Peyer's patch (tissue), 4 donors: ENCODE results near the gene KCNAB3. TPM values are rescaled to one million over a fixed set of nuclear protein-coding genes. Genes with fewer than 3 reads are reported as not detected.

ENCODE experiments used
- DNase-seq, 3 donors: peaks; one replicate each; pipeline ENCODE4 v3.0.0-alpha.2; 2017 to 2019
- H3K27ac ChIP-seq, 4 donors: fragments of 200-600 bp; sonication (generic); one replicate each; pipeline ENCODE4 v1.5.1; 2016 to 2019
- H3K27me3 ChIP-seq, 2 donors: fragments of 200-600 bp; sonication (generic); one replicate each; pipeline ENCODE4 v1.5.1; 2019
- H3K36me3 ChIP-seq, 3 donors: fragments of 200-600 bp; sonication (generic); one replicate each; pipeline ENCODE4 v1.5.1; 2016 to 2019
- H3K4me1 ChIP-seq, 4 donors: fragments of 200-600 bp; sonication (generic); one replicate each; pipeline ENCODE4 v1.5.1; 2016 to 2019
- H3K4me3 ChIP-seq, 4 donors: fragments of 200-600 bp; sonication (generic); 1 replicate in 3 of 4; 2 replicates in 1 of 4; pipeline ENCODE4 v1.5.1; 2016 to 2019; ENCODE audit warnings: mild to moderate bottlenecking in 1 of 4
- H3K9me3 ChIP-seq, 4 donors: fragments of 200-600 bp; sonication (generic); one replicate each; pipeline ENCODE4 v1.5.1; 2016 to 2019; ENCODE audit warnings: mild to moderate bottlenecking in 1 of 4
- POLR2A ChIP-seq, 2 donors: fragments of 450-650 bp; IDR thresholded peaks; one replicate each; pipeline ENCODE4 v1.5.1; 2017; ENCODE audit warnings: antibody characterized with exemption in 2 of 2, mild to moderate bottlenecking in 2 of 2, moderate library complexity in 2 of 2
- total RNA-seq, 4 donors: library from RNA; depleted of rRNA; stranded (reverse); fragments of >200 nt; gene quantifications; one replicate each; pipeline ENCODE4 v1.1.0, GENCODE V29; 2016
- TF ChIP-seq, protein P1 (sequence below), 6 experiments: fragments of 450-650 bp in 4 of 6; fragments of 200-600 bp in 2 of 6; sonication (generic) in 1 of 6; IDR thresholded peaks; one replicate each; pipeline ENCODE4 v1.5.1; 2017 to 2019; ENCODE audit warnings: antibody characterized with exemption in 6 of 6, mild to moderate bottlenecking in 3 of 6, moderate library complexity in 1 of 6

KCNAB3 gene
- total RNA-seq, 4 donors from 2014 or later: 0.95 to 5.0 (median 2.7) TPM

DNA sequence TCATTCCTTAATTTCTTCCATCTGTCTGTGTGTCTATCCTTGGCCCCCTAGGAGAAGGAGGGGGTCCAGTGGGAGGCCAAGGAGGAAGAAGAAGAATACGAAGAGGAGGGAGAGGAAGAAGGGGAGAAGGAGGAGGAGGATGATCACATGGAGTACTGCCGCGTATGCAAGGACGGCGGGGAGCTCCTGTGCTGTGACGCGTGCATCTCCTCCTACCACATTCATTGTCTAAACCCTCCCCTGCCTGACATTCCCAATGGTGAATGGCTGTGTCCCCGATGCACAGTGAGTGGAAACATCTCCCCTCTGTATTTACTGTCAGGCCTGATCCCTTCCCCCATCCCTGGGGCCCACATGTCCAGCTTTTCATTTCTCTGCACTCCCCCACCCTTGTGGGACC lies 34.8 kb downstream of the KCNAB3 start:
- no peak overlapping the region for H3K27ac ChIP-seq
- H3K36me3 ChIP-seq: peaks cover 0 to 87% (median 0%) of the 10 kb centered on the region in 3 donors
- no peak for DNase-seq
- TF ChIP-seq, protein P1, sequence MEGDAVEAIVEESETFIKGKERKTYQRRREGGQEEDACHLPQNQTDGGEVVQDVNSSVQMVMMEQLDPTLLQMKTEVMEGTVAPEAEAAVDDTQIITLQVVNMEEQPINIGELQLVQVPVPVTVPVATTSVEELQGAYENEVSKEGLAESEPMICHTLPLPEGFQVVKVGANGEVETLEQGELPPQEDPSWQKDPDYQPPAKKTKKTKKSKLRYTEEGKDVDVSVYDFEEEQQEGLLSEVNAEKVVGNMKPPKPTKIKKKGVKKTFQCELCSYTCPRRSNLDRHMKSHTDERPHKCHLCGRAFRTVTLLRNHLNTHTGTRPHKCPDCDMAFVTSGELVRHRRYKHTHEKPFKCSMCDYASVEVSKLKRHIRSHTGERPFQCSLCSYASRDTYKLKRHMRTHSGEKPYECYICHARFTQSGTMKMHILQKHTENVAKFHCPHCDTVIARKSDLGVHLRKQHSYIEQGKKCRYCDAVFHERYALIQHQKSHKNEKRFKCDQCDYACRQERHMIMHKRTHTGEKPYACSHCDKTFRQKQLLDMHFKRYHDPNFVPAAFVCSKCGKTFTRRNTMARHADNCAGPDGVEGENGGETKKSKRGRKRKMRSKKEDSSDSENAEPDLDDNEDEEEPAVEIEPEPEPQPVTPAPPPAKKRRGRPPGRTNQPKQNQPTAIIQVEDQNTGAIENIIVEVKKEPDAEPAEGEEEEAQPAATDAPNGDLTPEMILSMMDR (IDR thresholded peaks at IDR 0.05): no peak
- TF ChIP-seq POLR2A (IDR thresholded peaks at IDR 0.05): no peak
- peaks cover 0 to 5% (median 0%) of the 10 kb centered on the region in 4 donors for H3K4me1 ChIP-seq
- H3K9me3 ChIP-seq: no peaks in the 10 kb centered on the region
- H3K27me3 ChIP-seq: no peaks in the 10 kb centered on the region
- H3K4me3 ChIP-seq: no peak overlapping the region

DNA sequence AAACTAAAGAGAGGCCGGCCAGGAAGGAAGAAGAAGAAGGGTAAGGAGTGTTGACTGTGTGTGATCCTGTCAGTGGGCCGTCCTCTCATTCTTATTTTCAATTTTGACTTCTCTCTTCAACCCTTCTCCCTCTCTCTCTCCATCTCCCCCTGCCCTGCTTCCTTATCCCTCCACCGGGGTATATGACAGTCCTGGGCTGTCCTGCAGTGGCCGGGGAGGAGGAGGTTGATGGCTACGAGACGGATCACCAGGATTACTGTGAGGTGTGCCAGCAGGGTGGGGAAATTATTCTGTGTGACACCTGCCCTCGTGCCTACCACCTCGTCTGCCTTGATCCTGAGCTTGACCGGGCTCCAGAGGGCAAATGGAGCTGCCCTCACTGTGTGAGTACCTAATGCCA lies 35.4 kb downstream of the KCNAB3 start:
- Histone ChIP-seq H3K27me3 (no peaks in the 10 kb centered on the region), H3K27ac (no peak overlapping the region), H3K4me3 (no peak overlapping the region), H3K4me1 (peaks cover 0 to 11% (median 0%) of the 10 kb centered on the region in 4 donors), H3K36me3 (peaks cover 0 to 81% (median 0%) of the 10 kb centered on the region in 3 donors), H3K9me3 (no peaks in the 10 kb centered on the region)
- no peak for DNase-seq
- TF ChIP-seq, protein P1 (IDR thresholded peaks at IDR 0.05): no peak
- no peak for TF ChIP-seq POLR2A (IDR thresholded peaks at IDR 0.05)

DNA sequence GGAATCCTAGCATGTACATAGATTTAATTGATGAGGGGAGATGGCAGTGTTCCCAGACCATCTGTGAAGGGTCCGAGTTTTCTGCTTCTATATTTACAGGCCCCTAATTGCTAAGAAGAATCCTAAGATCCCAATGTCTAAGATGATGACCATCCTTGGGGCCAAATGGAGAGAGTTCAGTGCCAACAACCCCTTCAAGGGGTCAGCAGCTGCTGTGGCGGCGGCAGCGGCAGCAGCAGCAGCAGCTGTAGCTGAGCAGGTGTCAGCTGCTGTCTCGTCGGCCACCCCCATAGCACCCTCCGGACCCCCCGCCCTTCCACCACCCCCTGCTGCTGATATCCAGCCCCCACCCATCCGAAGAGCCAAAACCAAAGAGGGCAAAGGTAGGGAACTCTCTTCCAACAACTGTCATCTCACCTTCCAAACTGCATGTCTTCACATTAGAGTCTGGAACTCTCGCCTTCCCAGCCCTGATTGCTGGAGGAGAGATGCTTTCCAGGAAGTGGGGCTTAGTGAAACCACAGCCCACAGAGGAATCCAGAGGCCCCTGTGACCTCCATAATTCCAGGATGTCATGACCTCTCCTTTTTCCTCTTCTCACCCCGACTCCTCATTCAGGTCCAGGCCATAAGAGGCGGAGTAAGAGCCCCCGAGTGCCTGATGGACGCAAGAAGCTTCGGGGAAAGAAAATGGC lies 36.3 kb downstream of the KCNAB3 start:
- no peak overlapping the region for H3K27ac ChIP-seq
- no peaks in the 10 kb centered on the region for H3K27me3 ChIP-seq
- H3K36me3 ChIP-seq: peaks cover 0 to 72% (median 0%) of the 10 kb centered on the region in 3 donors
- H3K4me3 ChIP-seq: no peak overlapping the region
- peaks cover 0 to 20% (median 5%) of the 10 kb centered on the region in 4 donors for H3K4me1 ChIP-seq
- no peak for TF ChIP-seq POLR2A (IDR thresholded peaks at IDR 0.05)
- TF ChIP-seq, protein P1 (IDR thresholded peaks at IDR 0.05): no peak
- no peaks in the 10 kb centered on the region for H3K9me3 ChIP-seq
- no peak for DNase-seq

DNA sequence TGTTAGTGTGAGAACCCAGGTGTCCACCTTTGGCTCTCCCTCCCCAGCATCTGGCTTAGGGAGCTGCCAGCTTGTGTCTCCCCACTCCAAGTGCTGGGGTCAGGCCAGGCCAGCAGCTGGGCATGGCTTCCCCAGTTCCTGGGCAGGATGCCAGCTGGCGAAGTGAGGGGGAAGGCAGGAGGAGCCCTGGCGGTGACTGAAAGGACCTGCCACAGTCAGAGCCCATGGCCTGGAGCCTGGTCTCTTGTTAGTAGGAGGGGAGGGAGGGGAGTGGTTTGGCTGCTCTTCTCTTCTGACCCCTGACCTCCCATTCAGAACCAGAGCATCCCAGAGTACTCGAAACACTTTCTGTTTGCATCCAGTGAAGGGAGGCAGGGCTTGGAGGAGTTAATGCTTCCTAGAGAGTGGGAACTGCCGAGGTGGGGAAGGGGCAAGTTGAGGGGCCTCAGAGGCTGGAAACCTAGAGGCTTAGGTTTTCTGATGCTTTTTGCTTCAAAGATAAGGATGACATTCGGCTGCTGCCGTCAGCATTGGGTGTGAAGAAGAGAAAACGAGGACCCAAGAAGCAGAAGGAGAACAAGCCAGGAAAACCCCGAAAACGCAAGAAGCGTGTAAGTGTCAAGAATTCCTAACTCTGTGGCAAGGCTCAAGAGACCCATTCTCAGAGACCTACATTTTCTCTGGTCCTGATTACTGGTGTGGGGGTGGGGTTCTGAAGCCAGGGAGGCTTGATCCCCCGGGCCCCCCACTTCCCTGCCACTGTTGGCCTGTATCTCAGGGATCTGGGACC lies 40.3 kb downstream of the KCNAB3 start:
- peaks cover 0 to 33% (median 0%) of the 10 kb centered on the region in 3 donors for H3K36me3 ChIP-seq
- peak overlapping the region in 1 of 4 donors; percentile 13 for H3K4me3 ChIP-seq
- H3K4me1 ChIP-seq: peaks cover 0 to 42% (median 10%) of the 10 kb centered on the region in 4 donors
- peak overlapping the region; percentile 89 to 96 (median 94) for H3K27ac ChIP-seq
- no peaks in the 10 kb centered on the region for H3K27me3 ChIP-seq
- TF ChIP-seq, protein P1 (IDR thresholded peaks at IDR 0.05): peak in 4 of 6 experiments; percentile 27 to 65 (median 64)
- TF ChIP-seq POLR2A (IDR thresholded peaks at IDR 0.05): peak in 1 of 2 donors; percentile 14
- peak; percentile 61 to 92 (median 92) for DNase-seq
- no peaks in the 10 kb centered on the region for H3K9me3 ChIP-seq

DNA sequence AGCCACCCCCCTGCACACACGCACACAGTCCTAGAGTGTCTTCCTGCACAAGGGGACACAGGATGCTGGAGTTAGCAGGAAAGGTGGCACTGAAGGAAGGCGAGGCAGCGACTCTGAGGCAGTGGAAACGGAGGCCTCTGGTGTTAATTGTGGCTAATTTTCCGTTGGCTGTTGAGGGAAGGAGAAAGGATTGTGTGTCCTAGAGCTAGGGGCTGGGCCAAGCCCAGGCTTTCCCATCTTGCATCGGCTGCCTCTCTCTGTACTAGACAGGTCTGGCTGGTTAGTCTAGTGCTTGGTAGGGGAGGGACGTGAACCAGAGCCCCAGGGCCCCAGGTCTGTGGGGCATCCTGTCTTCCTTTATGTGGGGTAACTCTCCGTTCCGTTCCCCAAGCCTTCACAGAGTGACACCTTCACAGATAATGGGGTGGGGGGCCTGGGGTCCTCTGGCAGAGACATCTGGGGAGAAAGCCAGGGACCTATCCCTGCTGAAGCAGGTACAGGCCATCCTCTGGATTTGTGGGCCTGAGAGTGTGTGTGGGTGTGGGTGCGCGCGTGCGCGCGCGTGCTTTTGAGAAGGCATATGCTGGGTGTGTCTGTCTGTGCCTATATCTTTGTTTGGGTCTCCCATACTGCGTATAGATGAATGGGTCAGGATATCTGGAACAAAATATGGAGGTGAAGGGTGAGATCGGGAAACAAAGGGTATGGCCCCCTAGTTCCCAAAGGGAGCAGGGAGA lies 41.3 kb downstream of the KCNAB3 start, which contains the start of gene CHD3:
TSS of gene CHD3 (plus strand) at position 606 of the 737 bp plus-strand sequence. CDS start 212 bp downstream, outside the sequence.
- Histone ChIP-seq H3K9me3 (no peaks in the 10 kb centered on the region), H3K4me1 (peaks cover 0 to 51% (median 10%) of the 10 kb centered on the region in 4 donors), H3K27ac (peak within 1 kb of the TSS; percentile 89 to 96 (median 94)), H3K36me3 (peaks cover 0 to 23% (median 0%) of the 10 kb centered on the region in 3 donors), H3K27me3 (no peaks in the 10 kb centered on the region), H3K4me3 (peak within 1 kb of the TSS; percentile 62 to 89 (median 82))
- DNase-seq: peak in 2 of 3 donors; percentile 18 to 54
- TF ChIP-seq, protein P1 (IDR thresholded peaks at IDR 0.05): no peak
- TF ChIP-seq POLR2A (IDR thresholded peaks at IDR 0.05): no peak
